Hematopoietic multipotent progenitor cell treated with erythropoietin and hydrocortisone succinate and interleukin-3 and kit ligand, for 15 days (in vitro differentiated cells): ENCODE data around the gene HDHD5.

Source experiments
- DNase-seq: peaks from one replicate; pipeline ENCODE4 v3.0.0-alpha.2; 2015; ENCODE audit warnings: low spot score

The HDHD5 gene

GRCh38 chr22:17105143-17106129, 53.6 kb downstream of the HDHD5 start:
- no peak for DNase-seq

- no peak for DNase-seq
These were observed 54.6 kb downstream of the HDHD5 start for GRCh38 chr22:17104336-17104935.

- no peak for DNase-seq
These were observed 55.7 kb downstream of the HDHD5 start for GRCh38 chr22:17103351-17103750.

- DNase-seq = no peak
These were observed 56.8 kb downstream of the HDHD5 start for GRCh38 chr22:17102297-17102667.

GRCh38 chr22:17101475-17102296, 57.4 kb downstream of the HDHD5 start:
- DNase-seq = no peak

- DNase-seq = no peak
These were observed 58.5 kb downstream of the HDHD5 start for GRCh38 chr22:17100621-17101020.

GRCh38 chr22:17098379-17098819, 60.7 kb downstream of the HDHD5 start:
- DNase-seq = no peak

- DNase-seq = no peak
These were observed 61.4 kb downstream of the HDHD5 start for GRCh38 chr22:17097701-17098100.

GRCh38 chr22:17097062-17097461, 62.0 kb downstream of the HDHD5 start:
- no peak for DNase-seq

GRCh38 chr22:17096071-17096470, 63.0 kb downstream of the HDHD5 start:
- DNase-seq = no peak

GRCh38 chr22:17095538-17095937, 63.5 kb downstream of the HDHD5 start:
- no peak for DNase-seq

- DNase-seq = no peak
These were observed 66.0 kb downstream of the HDHD5 start for GRCh38 chr22:17093081-17093480.

- DNase-seq = no peak
These were observed 67.2 kb downstream of the HDHD5 start for GRCh38 chr22:17091851-17092250.

- DNase-seq = no peak
These were observed 68.5 kb downstream of the HDHD5 start for GRCh38 chr22:17090550-17090949.
